SK-N-SH (cell line): Measurements from ENCODE around the gene COG8. TPM values are rescaled to one million over a fixed set of nuclear protein-coding genes. Genes with fewer than 3 reads are reported as not detected.

Experiments used
- CTCF ChIA-PET: fragments of 300-600, 350-600 bp; formaldehyde crosslinking; extraction: SDS; loops from one replicate; lab custom pipeline; 2021; lab: Yijun Ruan, JAX
- POLR2A ChIA-PET: fragments of 350-600 bp; sonication (Branson Sonifier 250); formaldehyde crosslinking; extraction: SDS; loops from one replicate; lab custom pipeline; 2020; ENCODE audit warnings: antibody characterized with exemption, inconsistent platforms; lab: Yijun Ruan, JAX
- DNase-seq: peaks from one replicate; pipeline ENCODE4 v3.0.0; 2012
- H2AFZ ChIP-seq: fragments of 200-600 bp; sonication (generic); 2 replicates; pipeline ENCODE4 v1.8.1; 2016; ENCODE audit warnings: antibody characterized with exemption, mild to moderate bottlenecking, low read depth
- H3F3A ChIP-seq: fragments of 200-600 bp; sonication (generic); replicated peaks from 2 replicates; pipeline ENCODE3; 2016; ENCODE audit warnings: antibody characterized with exemption, mild to moderate bottlenecking; ENCODE audit not compliant: insufficient read depth
- H3K27ac ChIP-seq, 2 experiments: fragments of 200-500 bp in 1 of 2; fragments of 200-600 bp in 1 of 2; sonication (Bioruptor generic) in 1 of 2; sonication (generic), shearing (Covaris generic) in 1 of 2; 2 replicates each; pipeline versions ENCODE4 v1.5.1 to v1.6.1; 2014 to 2016; ENCODE audit warnings: low read depth in 2 of 2, inconsistent platforms in 1 of 2, low read length in 1 of 2, mild to moderate bottlenecking in 1 of 2, mixed read lengths in 1 of 2
- H3K27me3 ChIP-seq: fragments of 200-600 bp; sonication (generic), shearing (Covaris generic); 2 replicates; pipeline ENCODE4 v1.6.1; 2016; ENCODE audit warnings: mixed run types; ENCODE audit not compliant: insufficient read depth
- H3K36me3 ChIP-seq, 2 experiments: fragments of 200-500 bp in 1 of 2; fragments of 200-600 bp in 1 of 2; sonication (Bioruptor generic) in 1 of 2; sonication (generic) in 1 of 2; replicated peaks in 1 of 2; 2 replicates each; pipeline versions ENCODE3 to v1.5.1; 2014 to 2016; ENCODE audit warnings: low read length in 1 of 2, mild to moderate bottlenecking in 1 of 2; ENCODE audit not compliant: insufficient read depth in 2 of 2, control insufficient read depth in 1 of 2
- H3K4me1 ChIP-seq, 2 experiments: fragments of 200-500 bp in 1 of 2; fragments of 200-600 bp in 1 of 2; sonication (Bioruptor generic) in 1 of 2; sonication (generic), shearing (Covaris generic) in 1 of 2; 2 replicates each; pipeline versions ENCODE4 v1.5.1 to v1.6.1; 2014 to 2016; ENCODE audit warnings: low read depth in 1 of 2, low read length in 1 of 2, mixed run types in 1 of 2; ENCODE audit not compliant: insufficient read depth in 2 of 2, control insufficient read depth in 1 of 2
- H3K4me2 ChIP-seq: fragments of 200-600 bp; sonication (generic), shearing (Covaris generic); 2 replicates; pipeline ENCODE4 v1.6.1; 2017; ENCODE audit warnings: mixed run types
- H3K4me3 ChIP-seq, 2 experiments: fragments of 200-500 bp in 1 of 2; fragments of 200-600 bp in 1 of 2; sonication (Bioruptor generic) in 1 of 2; sonication (generic), shearing (Covaris generic) in 1 of 2; 2 replicates each; pipeline versions ENCODE4 v1.5.1 to v1.8.1; 2014 to 2016; ENCODE audit warnings: low read depth in 2 of 2, inconsistent platforms in 1 of 2, low read length in 1 of 2, mild to moderate bottlenecking in 1 of 2, mixed read lengths in 1 of 2, moderate library complexity in 1 of 2
- H3K79me2 ChIP-seq: fragments of 200-600 bp; sonication (generic); 2 replicates; pipeline ENCODE4 v1.8.1; 2017; ENCODE audit warnings: mild to moderate bottlenecking; ENCODE audit not compliant: insufficient read depth
- H3K9ac ChIP-seq: fragments of 200-600 bp; sonication (generic); 2 replicates; pipeline ENCODE4 v1.6.1; 2017; ENCODE audit warnings: mixed run types
- H3K9me2 ChIP-seq: fragments of 200-600 bp; sonication (generic); 2 replicates; pipeline ENCODE4 v1.6.1; 2017; ENCODE audit warnings: mixed run types
- H3K9me3 ChIP-seq: fragments of 200-600 bp; sonication (generic); 2 replicates; pipeline ENCODE4 v1.6.1; 2017; ENCODE audit warnings: mixed run types, mild to moderate bottlenecking, moderate library complexity
- H4K20me1 ChIP-seq: fragments of 200-600 bp; sonication (generic); 2 replicates; pipeline ENCODE4 v1.6.1; 2017; ENCODE audit warnings: mild to moderate bottlenecking, mixed run types; ENCODE audit not compliant: insufficient read depth
- CTCF ChIP-seq: fragments of 200-600 bp; sonication (generic); IDR thresholded peaks from 2 replicates; pipeline ENCODE4 v1.6.1; 2017; ENCODE audit warnings: antibody characterized with exemption, mild to moderate bottlenecking, moderate library complexity
- ELF1 ChIP-seq: IDR thresholded peaks from 2 replicates; pipeline ENCODE4 v1.4.0; 2012
- EP300 ChIP-seq, 2 experiments: IDR thresholded peaks; 2 replicates each; pipeline versions ENCODE4 v1.4.0 to v1.6.1; 2012; ENCODE audit warnings: borderline replicate concordance in 1 of 2, low read depth in 1 of 2, low read length in 1 of 2
- FOXJ3 ChIP-seq: sonication (generic); formaldehyde crosslinking; IDR thresholded peaks from 2 replicates; pipeline ENCODE4 v1.5.1; 2020; ENCODE audit warnings: mild to moderate bottlenecking, missing genetic modification reagents
- FOXM1 ChIP-seq: IDR thresholded peaks from 2 replicates; pipeline ENCODE4 v1.4.0; 2012; ENCODE audit warnings: low read depth, mild to moderate bottlenecking
- GABPA ChIP-seq: IDR thresholded peaks from 2 replicates; pipeline ENCODE4 v1.4.0; 2012; ENCODE audit warnings: low read depth, mild to moderate bottlenecking
- GATA2 ChIP-seq: sonication (generic); formaldehyde crosslinking; IDR thresholded peaks from 2 replicates; pipeline ENCODE4 v1.5.0; 2020; ENCODE audit warnings: mild to moderate bottlenecking, missing genetic modification reagents
- IRF3 ChIP-seq: fragments of 150-350 bp; IDR thresholded peaks from 2 replicates; pipeline ENCODE4 v1.6.1; 2016; ENCODE audit warnings: mild to moderate bottlenecking, low read depth, low read length
- MAX ChIP-seq: IDR thresholded peaks from 2 replicates; pipeline ENCODE4 v1.4.0; 2012; ENCODE audit warnings: low read depth
- MEF2A ChIP-seq: IDR thresholded peaks from 2 replicates; pipeline ENCODE4 v1.4.0; 2012; ENCODE audit warnings: low read depth, borderline replicate concordance
- PBX3 ChIP-seq: IDR thresholded peaks from 2 replicates; pipeline ENCODE4; 2012
- POLR2AphosphoS5 ChIP-seq: IDR thresholded peaks from 2 replicates; pipeline ENCODE4 v1.6.1; 2012; ENCODE audit warnings: low read depth, low read length
- RXRA ChIP-seq: IDR thresholded peaks from 2 replicates; pipeline ENCODE4 v1.4.0; 2012; ENCODE audit warnings: low read depth, mild to moderate bottlenecking, borderline replicate concordance
- SIN3A ChIP-seq: IDR thresholded peaks from 2 replicates; pipeline ENCODE4 v1.6.1; 2012; ENCODE audit warnings: low read depth, mild to moderate bottlenecking, low read length, moderate library complexity, borderline replicate concordance
- TAF1 ChIP-seq: IDR thresholded peaks from 2 replicates; pipeline ENCODE4 v1.6.1; 2012; ENCODE audit warnings: low read depth, mild to moderate bottlenecking, low read length, moderate library complexity, borderline replicate concordance
- TCF12 ChIP-seq: IDR thresholded peaks from 2 replicates; pipeline ENCODE4 v1.4.0; 2012
- ZBTB33 ChIP-seq: IDR thresholded peaks from 2 replicates; pipeline ENCODE4 v1.4.0; 2012; ENCODE audit warnings: low read depth, borderline replicate concordance
- WGBS: methylation state at CpG from one replicate; pipeline ENCODE4 v1.1.6; 2017; ENCODE audit warnings: low lambda C conversion rate; 5-methylcytosine and 5-hydroxymethylcytosine counted together
- polyA plus RNA-seq, 3 experiments: library from polyadenylated mRNA; depleted of rRNA; stranded (reverse); fragments of >200 nt; gene quantifications; 2 replicates each; pipeline ENCODE4 v1.2.3, GENCODE V29; 2012

Gene COG8
- polyA plus RNA-seq, 1 of the 3 experiments (the other 2 are of a cell fraction) = 30.2 TPM

GRCh38 chr16:69339289-69340094 lies at the start of gene COG8, which contains the start of gene NIP7 (continued):
- TF ChIP-seq GATA2 (no peak), MEF2A (no peak), MAX (peak; percentile 98), FOXJ3 (CRISPR knock-in tag) (0 out of 2 replicates have a peak, but pooled peaks have one; percentile 11), RXRA (no peak), TAF1 (peak; percentile 92), ZBTB33 (peak; percentile 63), SIN3A (peak; percentile 85; the same call in 1 of the 2 replicates), POLR2AphosphoS5 (peak; percentile 92), CTCF (peak; percentile 67)

GRCh38 chr16:69386596-69386995 lies 47.2 kb upstream of the COG8 start:
- Histone ChIP-seq H3F3A (peaks cover 28% of the 10 kb centered on the region), H3K9me3 (no peaks in the 10 kb centered on the region), H3K9me2 (no peaks in the 10 kb centered on the region), H3K27me3 (no peaks in the 10 kb centered on the region), H3K4me2 (peak overlapping the region; percentile 83; the same call in 1 of the 2 replicates), H3K9ac (no peak overlapping the region), H3K36me3 (peaks cover 24 to 29% of the 10 kb centered on the region in 2 experiments), H2AFZ (peak overlapping the region; percentile 99), H3K27ac (peak overlapping the region in 1 of 2 experiments; percentile 65; a peak in 1 of 4 replicates), H3K4me3 (peak overlapping the region; percentile 70; a peak in 3 of 4 replicates), H3K4me1 (peaks cover 4 to 5% of the 10 kb centered on the region in 2 experiments; a peak in 3 of 4 replicates), H4K20me1 (no peaks in the 10 kb centered on the region), H3K79me2 (peaks cover 45% of the 10 kb centered on the region)
- ChIA-PET POLR2A (interaction anchor here (0.6 kb wide), 1 partner anchor 284 kb away, joined by 3 read pairs; no protein-coding TSS in a partner anchor), CTCF (interaction anchor here (0.7 to 3.1 kb wide), 4 partner anchors 9 to 405 kb away, joined by 3 to 24 read pairs (median 4); no protein-coding TSS in a partner anchor)
- 57% methylated on average over 1 of the region's 1 CpG for WGBS
- no peak for DNase-seq
- TF ChIP-seq PBX3 = no peak
- TF ChIP-seq EP300 (IDR thresholded peaks at IDR 0.05; ENCODE audit: borderline replicate concordance in 1 of 2, low read depth in 1 of 2, low read length in 1 of 2) = no peak
- no peak for TF ChIP-seq ELF1
- no peak for TF ChIP-seq GATA2
- TF ChIP-seq FOXM1 = no peak
- no peak for TF ChIP-seq IRF3
- TF ChIP-seq MAX = no peak
- no peak for TF ChIP-seq GABPA
- TF ChIP-seq TCF12 = no peak
- no peak for TF ChIP-seq TAF1
